Transverse colon (tissue), 4 donors: Measurements from ENCODE around the gene ARHGEF37.

Source experiments
- CTCF ChIP-seq, 5 experiments: fragments of 200-600 bp in 3 of 5; fragments of 450-650 bp in 2 of 5; sonication (generic) in 3 of 5; IDR thresholded peaks; 1 replicate in 2 of 5; 2 replicates in 3 of 5; pipeline ENCODE4 v1.5.1; 2016 to 2017; ENCODE audit warnings: antibody characterized with exemption in 5 of 5, inconsistent platforms in 3 of 5, mild to moderate bottlenecking in 2 of 5, moderate library complexity in 1 of 5
- EP300 ChIP-seq: sonication (generic); formaldehyde crosslinking; IDR thresholded peaks from one replicate; pipeline ENCODE4 v1.6.1; 2017; ENCODE audit warnings: antibody characterized with exemption, low read depth
- POLR2A ChIP-seq: fragments of 450-650 bp; IDR thresholded peaks from one replicate; pipeline ENCODE4 v1.6.1; 2016; ENCODE audit warnings: antibody characterized with exemption, mild to moderate bottlenecking, moderate library complexity
- POLR2AphosphoS5 ChIP-seq, 3 donors: sonication (generic); formaldehyde crosslinking; IDR thresholded peaks; one replicate each; pipeline ENCODE4 v1.6.1; 2016; ENCODE audit warnings: antibody characterized with exemption in 3 of 3

DNA sequence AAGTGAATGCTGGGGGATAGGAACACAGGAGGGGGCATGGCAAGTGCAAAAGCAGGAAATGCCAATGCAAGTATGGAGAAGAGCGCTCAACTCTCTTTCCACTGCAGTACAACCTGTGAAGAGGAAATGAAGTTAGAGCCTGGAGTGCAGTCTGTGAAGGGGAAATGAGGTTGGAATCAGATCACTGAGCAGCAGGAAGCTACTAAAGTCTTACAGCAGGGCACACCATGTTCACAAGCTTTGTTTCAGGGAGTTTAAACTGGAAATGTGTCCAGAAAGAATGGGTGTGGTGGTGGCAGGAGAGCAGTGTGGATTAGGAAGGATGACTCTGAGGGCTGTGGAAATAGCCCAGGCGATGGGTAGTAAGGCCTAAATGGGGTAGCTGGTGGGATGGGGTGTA lies 15.4 kb downstream of the ARHGEF37 start:
- no peak for TF ChIP-seq POLR2A
- TF ChIP-seq CTCF (IDR thresholded peaks at IDR 0.05), result no peak
- no peak for TF ChIP-seq EP300
- no peak for TF ChIP-seq POLR2AphosphoS5 (IDR thresholded peaks at IDR 0.05)
